ENCODE measurements around the gene KRTAP5-11. TPM values are rescaled to one million over a fixed set of nuclear protein-coding genes. Genes with fewer than 3 reads are reported as not detected.

The KRTAP5-11 gene
- total RNA-seq, 1 experiment from 2014 or later = not detected

DNA sequence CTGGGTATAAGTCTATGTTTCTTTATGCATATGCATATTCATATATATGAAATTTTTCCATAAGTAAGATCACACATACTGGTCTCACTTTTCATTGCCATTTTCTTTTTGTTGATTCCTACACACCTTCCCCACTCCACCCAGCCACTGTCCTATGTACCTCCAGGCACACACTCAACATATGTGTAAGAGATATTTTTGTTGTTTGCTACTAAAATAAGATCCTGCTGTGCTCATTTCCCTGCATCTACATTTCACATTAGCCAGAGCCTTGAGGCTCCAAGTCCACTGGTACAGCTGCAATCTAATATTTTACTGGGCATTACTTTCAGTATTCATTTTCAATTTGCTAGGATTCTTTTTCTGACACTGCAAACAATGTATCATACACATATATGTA, 25.4 kb downstream of the KRTAP5-11 start:
- ATAC-seq = no peak
- ChIA-PET RAD21 (ENCODE audit: low non-redundant PET in 1 of 2, low total read pairs in 2 of 2, uncharacterized antibody in 2 of 2, unreplicated experiment in 2 of 2) (no interaction called here), POLR2A (no interaction called here), CTCF (no interaction called here)
- no peak overlapping the region for H3K4me2 ChIP-seq (ENCODE audit: low read length)
- TF ChIP-seq YY1 (IDR thresholded peaks at IDR 0.05; ENCODE audit: extremely low read depth, insufficient replicate concordance, low read depth, low read length) = no peak
- H3K79me2 ChIP-seq (ENCODE audit: insufficient read depth, low read length) = no peaks in the 10 kb centered on the region
- H3K27me3 ChIP-seq (ENCODE audit: insufficient read depth, low read length) = no peaks in the 10 kb centered on the region
- intact Hi-C loops (cut with micrococcal nuclease) = no loop called here
- H3K4me3 ChIP-seq (replicated peaks in 1 of 2; ENCODE audit: low read depth in 1 of 2, low read length in 2 of 2) = no peak overlapping the region
- H3K9me2 ChIP-seq (ENCODE audit: insufficient read depth) = no peaks in the 10 kb centered on the region
- H3K9ac ChIP-seq (ENCODE audit: low read length) = no peak overlapping the region
- H3K36me3 ChIP-seq (ENCODE audit: control insufficient read depth in 1 of 2, insufficient read depth in 2 of 2, low read length in 2 of 2) = no peaks in the 10 kb centered on the region
- H3K27ac ChIP-seq (ENCODE audit: low read depth, low read length) = no peak overlapping the region
- DNase-seq (ENCODE audit: low read depth, low spot score) = no peak
- H3K4me1 ChIP-seq (ENCODE audit: control insufficient read depth in 1 of 2, insufficient read depth in 2 of 2, low read length in 2 of 2) = peaks cover 0 to 8% of the 10 kb centered on the region in 2 experiments; a peak in 2 of 4 replicates
- BruUV-seq (replicated peaks) = no TSS peak
- H2AFZ ChIP-seq (ENCODE audit: low read depth, low read length, poor library complexity, severe bottlenecking) = no peak overlapping the region
- no peaks in the 10 kb centered on the region for H4K20me1 ChIP-seq (ENCODE audit: insufficient read depth)
- H3K9me3 ChIP-seq (ENCODE audit: control insufficient read depth in 1 of 2, insufficient read depth in 1 of 2, low read depth in 1 of 2, low read length in 2 of 2) = no peaks in the 10 kb centered on the region

GRCh38 chr11:71556018-71556417, 26.7 kb downstream of the KRTAP5-11 start:
- DNase-seq (ENCODE audit: low read depth, low spot score) (no peak), ATAC-seq (no peak)
- no peaks in the 10 kb centered on the region for H3K9me3 ChIP-seq (ENCODE audit: control insufficient read depth in 1 of 2, insufficient read depth in 1 of 2, low read depth in 1 of 2, low read length in 2 of 2)
- TF ChIP-seq ELF1 (IDR thresholded peaks at IDR 0.05; ENCODE audit: borderline replicate concordance, low read depth) = no peak
- TF ChIP-seq POLR2AphosphoS5 (IDR thresholded peaks at IDR 0.05; ENCODE audit: low read depth, low read length) = no peak
- TF ChIP-seq, protein P1, sequence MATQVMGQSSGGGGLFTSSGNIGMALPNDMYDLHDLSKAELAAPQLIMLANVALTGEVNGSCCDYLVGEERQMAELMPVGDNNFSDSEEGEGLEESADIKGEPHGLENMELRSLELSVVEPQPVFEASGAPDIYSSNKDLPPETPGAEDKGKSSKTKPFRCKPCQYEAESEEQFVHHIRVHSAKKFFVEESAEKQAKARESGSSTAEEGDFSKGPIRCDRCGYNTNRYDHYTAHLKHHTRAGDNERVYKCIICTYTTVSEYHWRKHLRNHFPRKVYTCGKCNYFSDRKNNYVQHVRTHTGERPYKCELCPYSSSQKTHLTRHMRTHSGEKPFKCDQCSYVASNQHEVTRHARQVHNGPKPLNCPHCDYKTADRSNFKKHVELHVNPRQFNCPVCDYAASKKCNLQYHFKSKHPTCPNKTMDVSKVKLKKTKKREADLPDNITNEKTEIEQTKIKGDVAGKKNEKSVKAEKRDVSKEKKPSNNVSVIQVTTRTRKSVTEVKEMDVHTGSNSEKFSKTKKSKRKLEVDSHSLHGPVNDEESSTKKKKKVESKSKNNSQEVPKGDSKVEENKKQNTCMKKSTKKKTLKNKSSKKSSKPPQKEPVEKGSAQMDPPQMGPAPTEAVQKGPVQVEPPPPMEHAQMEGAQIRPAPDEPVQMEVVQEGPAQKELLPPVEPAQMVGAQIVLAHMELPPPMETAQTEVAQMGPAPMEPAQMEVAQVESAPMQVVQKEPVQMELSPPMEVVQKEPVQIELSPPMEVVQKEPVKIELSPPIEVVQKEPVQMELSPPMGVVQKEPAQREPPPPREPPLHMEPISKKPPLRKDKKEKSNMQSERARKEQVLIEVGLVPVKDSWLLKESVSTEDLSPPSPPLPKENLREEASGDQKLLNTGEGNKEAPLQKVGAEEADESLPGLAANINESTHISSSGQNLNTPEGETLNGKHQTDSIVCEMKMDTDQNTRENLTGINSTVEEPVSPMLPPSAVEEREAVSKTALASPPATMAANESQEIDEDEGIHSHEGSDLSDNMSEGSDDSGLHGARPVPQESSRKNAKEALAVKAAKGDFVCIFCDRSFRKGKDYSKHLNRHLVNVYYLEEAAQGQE (IDR thresholded peaks at IDR 0.05; ENCODE audit: low read depth) = no peak
- TF ChIP-seq FOSL1 (IDR thresholded peaks at IDR 0.05; ENCODE audit: low read depth) = no peak
- no peak for TF ChIP-seq CTCF (IDR thresholded peaks at IDR 0.05 in 2 of 3, conservative IDR thresholded peaks at IDR 0.05 in 1 of 3; ENCODE audit: borderline replicate concordance in 1 of 3, insufficient read depth in 1 of 3, low read depth in 2 of 3, low read length in 2 of 3)
- TF ChIP-seq CEBPB (IDR thresholded peaks at IDR 0.05; ENCODE audit: low read depth) = no peak
- no peak for TF ChIP-seq ZFX (IDR thresholded peaks at IDR 0.05)
- no peak for TF ChIP-seq EZH2phosphoT487 (IDR thresholded peaks at IDR 0.05; ENCODE audit: borderline replicate concordance)
- no TSS peak for BruUV-seq (replicated peaks)
- no peaks in the 10 kb centered on the region for H3K79me2 ChIP-seq (ENCODE audit: insufficient read depth, low read length)
- H3K4me1 ChIP-seq (ENCODE audit: control insufficient read depth in 1 of 2, insufficient read depth in 2 of 2, low read length in 2 of 2) = no peaks in the 10 kb centered on the region
- intact Hi-C loops (cut with micrococcal nuclease) = no loop called here
- ChIA-PET RAD21 (ENCODE audit: low non-redundant PET in 1 of 2, low total read pairs in 2 of 2, uncharacterized antibody in 2 of 2, unreplicated experiment in 2 of 2) (no interaction called here), CTCF (no interaction called here), POLR2A (no interaction called here)
- H3K27me3 ChIP-seq (ENCODE audit: insufficient read depth, low read length) = no peaks in the 10 kb centered on the region
- no peak overlapping the region for H3K9ac ChIP-seq (ENCODE audit: low read length)
- H3K4me2 ChIP-seq (ENCODE audit: low read length) = no peak overlapping the region
- no peaks in the 10 kb centered on the region for H3K36me3 ChIP-seq (ENCODE audit: control insufficient read depth in 1 of 2, insufficient read depth in 2 of 2, low read length in 2 of 2)
- H3K9me2 ChIP-seq (ENCODE audit: insufficient read depth) = no peaks in the 10 kb centered on the region
- H3K27ac ChIP-seq (ENCODE audit: low read depth, low read length) = no peak overlapping the region
- H4K20me1 ChIP-seq (ENCODE audit: insufficient read depth) = no peaks in the 10 kb centered on the region
- H3K4me3 ChIP-seq (replicated peaks in 1 of 2; ENCODE audit: low read depth in 1 of 2, low read length in 2 of 2) = no peak overlapping the region
- H2AFZ ChIP-seq (ENCODE audit: low read depth, low read length, poor library complexity, severe bottlenecking) = no peak overlapping the region

Data from HCT116 (cell line).